OCI-LY1 (cell line): ENCODE measurements around the gene DNAJA3.

Source experiments
- H2AFZ ChIP-seq: fragments of 200-600 bp; sonication (generic), shearing (Covaris generic); 2 replicates; pipeline ENCODE4 v1.6.0; 2014; ENCODE audit warnings: antibody characterized with exemption, mild to moderate bottlenecking, low read length
- H3F3A ChIP-seq: fragments of 200-600 bp; sonication (generic), shearing (Covaris generic); 2 replicates; pipeline ENCODE4 v1.6.0; 2014; ENCODE audit warnings: mild to moderate bottlenecking, antibody characterized with exemption, low read length, moderate library complexity; ENCODE audit not compliant: insufficient read depth
- H3K27ac ChIP-seq: fragments of 200-600 bp; sonication (generic); 2 replicates; pipeline ENCODE4 v1.5.1; 2014; ENCODE audit warnings: low read length, mixed run types, mild to moderate bottlenecking, low read depth; ENCODE audit not compliant: poor library complexity, severe bottlenecking
- H3K27me3 ChIP-seq: fragments of 200-600 bp; sonication (generic); 2 replicates; pipeline ENCODE4 v1.6.0; 2014; ENCODE audit warnings: antibody characterized with exemption, mild to moderate bottlenecking, low read length, moderate library complexity; ENCODE audit not compliant: insufficient read depth
- H3K36me3 ChIP-seq: fragments of 200-600 bp; sonication (generic); 2 replicates; pipeline ENCODE4 v1.6.1; 2014; ENCODE audit warnings: mild to moderate bottlenecking, antibody characterized with exemption, low read length, moderate library complexity, mixed read lengths; ENCODE audit not compliant: insufficient read depth
- H3K4me1 ChIP-seq: fragments of 200-600 bp; sonication (generic); 2 replicates; pipeline ENCODE4 v1.5.1; 2014; ENCODE audit warnings: mild to moderate bottlenecking, low read length, moderate library complexity; ENCODE audit not compliant: insufficient read depth, severe bottlenecking
- H3K4me2 ChIP-seq: fragments of 200-600 bp; sonication (generic), shearing (Covaris generic); 2 replicates; pipeline ENCODE4 v1.6.1; 2014; ENCODE audit warnings: low read length
- H3K4me3 ChIP-seq: fragments of 200-600 bp; sonication (generic); 2 replicates; pipeline ENCODE4 v1.5.1; 2014; ENCODE audit warnings: low read length, low read depth, mild to moderate bottlenecking, mixed read lengths; ENCODE audit not compliant: poor library complexity, severe bottlenecking
- H3K79me2 ChIP-seq: fragments of 200-600 bp; shearing (Covaris generic); 2 replicates; pipeline ENCODE4 v1.6.1; 2016; ENCODE audit warnings: mixed run types, low read length, mixed read lengths; ENCODE audit not compliant: insufficient read depth
- H3K9ac ChIP-seq: fragments of 200-600 bp; sonication (generic), shearing (Covaris generic); 2 replicates; pipeline ENCODE4 v1.6.1; 2014; ENCODE audit warnings: mild to moderate bottlenecking, low read length, mixed read lengths
- H3K9me2 ChIP-seq: fragments of 200-600 bp; sonication (generic), shearing (Covaris generic); 2 replicates; pipeline ENCODE4 v1.6.1; 2014; ENCODE audit warnings: low read depth, mild to moderate bottlenecking, low read length, mixed read lengths
- H3K9me3 ChIP-seq: fragments of 200-600 bp; shearing (Covaris generic); 2 replicates; pipeline ENCODE4 v1.6.1; 2014; ENCODE audit warnings: low read length, mixed read lengths
- H4K20me1 ChIP-seq: fragments of 200-600 bp; sonication (generic), shearing (Covaris generic); 2 replicates; pipeline ENCODE4 v1.6.0; 2016; ENCODE audit warnings: mild to moderate bottlenecking, low read length; ENCODE audit not compliant: insufficient read depth
- EZH2 ChIP-seq: fragments of 200-600 bp; sonication (generic), shearing (Covaris generic); IDR thresholded peaks from 2 replicates; pipeline ENCODE4 v1.8.0; 2017; ENCODE audit warnings: borderline replicate concordance, mixed run types, mild to moderate bottlenecking, antibody characterized with exemption, low read length, moderate library complexity, mixed read lengths
- TF ChIP-seq, protein P1 (sequence below): fragments of 200-600 bp; sonication (generic), shearing (Covaris generic); IDR thresholded peaks from 2 replicates; pipeline ENCODE4 v1.5.1; 2017; ENCODE audit warnings: mild to moderate bottlenecking, antibody characterized with exemption, low read length, moderate library complexity, mixed read lengths

DNAJA3 gene

DNA sequence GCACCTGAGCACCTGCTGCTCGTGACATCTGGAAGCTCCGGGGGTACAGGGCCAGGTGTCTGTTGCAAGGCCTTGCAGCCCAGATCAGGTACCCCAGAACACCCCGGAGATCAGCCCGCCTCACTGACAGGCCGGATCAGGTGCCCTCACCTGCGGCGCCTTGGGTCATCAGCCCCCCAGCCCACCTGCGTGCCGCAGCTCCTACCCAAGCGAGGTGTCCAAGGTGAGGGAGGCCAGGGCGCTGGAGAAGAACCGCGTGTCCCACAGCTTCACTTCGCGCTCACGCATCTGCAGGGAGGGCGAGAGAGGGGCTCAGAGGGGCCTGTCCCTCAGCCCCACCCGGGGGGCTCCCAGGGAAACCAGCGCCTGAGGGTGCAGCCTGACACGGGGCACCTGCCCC is 37.9 kb upstream of the DNAJA3 start:
- Histone ChIP-seq H3K4me2 (no peak overlapping the region), H3K79me2 (no peaks in the 10 kb centered on the region), H3K9me2 (no peaks in the 10 kb centered on the region), H3K9me3 (no peaks in the 10 kb centered on the region), H3K36me3 (peaks cover 55% of the 10 kb centered on the region), H3K27ac (no peak overlapping the region), H3K4me3 (no peak overlapping the region), H3K4me1 (peaks cover 13% of the 10 kb centered on the region), H3K9ac (no peak overlapping the region), H4K20me1 (no peaks in the 10 kb centered on the region), H3K27me3 (no peaks in the 10 kb centered on the region), H3F3A (no peaks in the 10 kb centered on the region), H2AFZ (no peak overlapping the region)
- TF ChIP-seq, protein P1, sequence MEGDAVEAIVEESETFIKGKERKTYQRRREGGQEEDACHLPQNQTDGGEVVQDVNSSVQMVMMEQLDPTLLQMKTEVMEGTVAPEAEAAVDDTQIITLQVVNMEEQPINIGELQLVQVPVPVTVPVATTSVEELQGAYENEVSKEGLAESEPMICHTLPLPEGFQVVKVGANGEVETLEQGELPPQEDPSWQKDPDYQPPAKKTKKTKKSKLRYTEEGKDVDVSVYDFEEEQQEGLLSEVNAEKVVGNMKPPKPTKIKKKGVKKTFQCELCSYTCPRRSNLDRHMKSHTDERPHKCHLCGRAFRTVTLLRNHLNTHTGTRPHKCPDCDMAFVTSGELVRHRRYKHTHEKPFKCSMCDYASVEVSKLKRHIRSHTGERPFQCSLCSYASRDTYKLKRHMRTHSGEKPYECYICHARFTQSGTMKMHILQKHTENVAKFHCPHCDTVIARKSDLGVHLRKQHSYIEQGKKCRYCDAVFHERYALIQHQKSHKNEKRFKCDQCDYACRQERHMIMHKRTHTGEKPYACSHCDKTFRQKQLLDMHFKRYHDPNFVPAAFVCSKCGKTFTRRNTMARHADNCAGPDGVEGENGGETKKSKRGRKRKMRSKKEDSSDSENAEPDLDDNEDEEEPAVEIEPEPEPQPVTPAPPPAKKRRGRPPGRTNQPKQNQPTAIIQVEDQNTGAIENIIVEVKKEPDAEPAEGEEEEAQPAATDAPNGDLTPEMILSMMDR, result no peak
- no peak for TF ChIP-seq EZH2

- H3K4me2 ChIP-seq, result no peak overlapping the region
- no peak overlapping the region for H3K9ac ChIP-seq
- no peaks in the 10 kb centered on the region for H3F3A ChIP-seq
- H3K9me3 ChIP-seq, result no peaks in the 10 kb centered on the region
- H3K9me2 ChIP-seq, result no peaks in the 10 kb centered on the region
- H3K79me2 ChIP-seq, result no peaks in the 10 kb centered on the region
- no peak overlapping the region for H3K27ac ChIP-seq
- no peaks in the 10 kb centered on the region for H4K20me1 ChIP-seq
- no peak overlapping the region for H3K4me3 ChIP-seq
- no peak overlapping the region for H2AFZ ChIP-seq
- no peak for TF ChIP-seq EZH2
- TF ChIP-seq, protein P1, result no peak
- H3K36me3 ChIP-seq, result peaks cover 58% of the 10 kb centered on the region
- peaks cover 13% of the 10 kb centered on the region for H3K4me1 ChIP-seq
- H3K27me3 ChIP-seq, result no peaks in the 10 kb centered on the region
Observed at GRCh38 chr16:4388271-4389021, 37.2 kb upstream of the DNAJA3 start.

- Histone ChIP-seq H3F3A (no peaks in the 10 kb centered on the region), H3K4me3 (no peak overlapping the region), H2AFZ (no peak overlapping the region), H3K9ac (no peak overlapping the region), H3K79me2 (no peaks in the 10 kb centered on the region), H3K4me2 (no peak overlapping the region), H3K27me3 (no peaks in the 10 kb centered on the region), H3K36me3 (peaks cover 61% of the 10 kb centered on the region), H3K9me2 (no peaks in the 10 kb centered on the region), H3K4me1 (peaks cover 13% of the 10 kb centered on the region), H4K20me1 (no peaks in the 10 kb centered on the region), H3K27ac (no peak overlapping the region), H3K9me3 (no peaks in the 10 kb centered on the region)
- TF ChIP-seq EZH2, result no peak
- TF ChIP-seq, protein P1, result no peak
Observed at GRCh38 chr16:4389051-4389955, 36.4 kb upstream of the DNAJA3 start.
